Endothelial cell of umbilical vein (primary cell): ENCODE measurements around the gene KLHDC9. TPM values are rescaled to one million over a fixed set of nuclear protein-coding genes. Genes with fewer than 3 reads are reported as not detected.

Source experiments
- BruUV-seq: library from RNA; stranded (reverse); fragments of 400-500 nt; replicated peaks from 2 replicates; lab custom pipeline; 2021; lab: Mats Ljungman, UMichigan
- CTCF ChIA-PET: fragments of 300-600, 350-600 bp; sonication (Branson Sonifier 250); formaldehyde crosslinking; loops from one replicate; lab custom pipeline; 2021; ENCODE audit warnings: antibody characterized with exemption, inconsistent platforms; lab: Charles Lee
- POLR2A ChIA-PET: fragments of 300-600, 350-600 bp; sonication (Branson Sonifier 250); formaldehyde crosslinking; loops from one replicate; lab custom pipeline; 2021; ENCODE audit warnings: antibody characterized with exemption, inconsistent platforms; lab: Charles Lee
- DNase-seq: peaks from one replicate; pipeline ENCODE4 v3.0.0-alpha.2; 2011; ENCODE audit warnings: low read depth, low spot score
- FAIRE-seq: peaks from 2 replicates; lab custom pipeline; 2011; peaks lifted over from hg19 to GRCh38; lab: Jason Lieb, UNC
- H2AFZ ChIP-seq: 2 replicates; pipeline ENCODE4 v1.6.0; 2012; ENCODE audit warnings: low read depth, low read length, control low read depth, inconsistent platforms
- H3K27ac ChIP-seq: 2 replicates; pipeline ENCODE4 v1.5.1; 2011; ENCODE audit warnings: low read depth, mild to moderate bottlenecking, control low read depth, low read length, moderate library complexity; ENCODE audit not compliant: insufficient read depth
- H3K27me3 ChIP-seq, 2 experiments: 2 replicates each; pipeline versions ENCODE4 v1.6.0 to v1.6.1; 2011; ENCODE audit warnings: low read length in 2 of 2, mixed read lengths in 1 of 2; ENCODE audit not compliant: control insufficient read depth in 2 of 2, insufficient read depth in 2 of 2
- H3K36me3 ChIP-seq, 2 experiments: 2 replicates in 1 of 2; 3 replicates in 1 of 2; pipeline ENCODE4 v1.5.1; 2011; ENCODE audit warnings: low read length in 2 of 2, mild to moderate bottlenecking in 1 of 2, moderate library complexity in 1 of 2; ENCODE audit not compliant: control insufficient read depth in 2 of 2, insufficient read depth in 2 of 2; ENCODE audit errors: extremely low read depth in 1 of 2
- H3K4me1 ChIP-seq: 3 replicates; pipeline ENCODE4 v1.5.1; 2011; ENCODE audit warnings: mild to moderate bottlenecking, low read length; ENCODE audit not compliant: control insufficient read depth, insufficient read depth; ENCODE audit errors: extremely low read depth
- H3K4me2 ChIP-seq: 2 replicates; pipeline ENCODE4 v1.6.1; 2011; ENCODE audit warnings: low read length, control low read depth, mixed read lengths; ENCODE audit not compliant: insufficient read depth
- H3K4me3 ChIP-seq, 3 experiments: fragments of 200-600 bp in 1 of 3; sonication (generic), shearing (Covaris generic) in 1 of 3; replicated peaks in 1 of 3; 2 replicates each; pipeline ENCODE4 v1.5.1; 2011 to 2016; ENCODE audit warnings: control low read depth in 3 of 3, low read length in 3 of 3, mild to moderate bottlenecking in 2 of 3, inconsistent platforms in 1 of 3, low read depth in 1 of 3, moderate library complexity in 1 of 3; ENCODE audit not compliant: insufficient read depth in 1 of 3
- H3K79me2 ChIP-seq: 2 replicates; pipeline ENCODE4 v1.6.0; 2012; ENCODE audit warnings: low read length, inconsistent platforms; ENCODE audit not compliant: control insufficient read depth, insufficient read depth
- H3K9ac ChIP-seq: replicated peaks from 2 replicates; pipeline ENCODE3; 2011; ENCODE audit warnings: low read length, control low read depth; ENCODE audit not compliant: insufficient read depth; ENCODE audit errors: extremely low read depth
- H3K9me1 ChIP-seq: replicated peaks from 3 replicates; pipeline ENCODE4 v1.6.0; 2011; ENCODE audit warnings: mild to moderate bottlenecking, low read length; ENCODE audit not compliant: control insufficient read depth, insufficient read depth; ENCODE audit errors: extremely low read depth
- H3K9me3 ChIP-seq: replicated peaks from 2 replicates; pipeline ENCODE4 v1.5.1; 2012; ENCODE audit warnings: low read length, inconsistent platforms; ENCODE audit not compliant: control insufficient read depth, insufficient read depth
- H4K20me1 ChIP-seq: replicated peaks from 2 replicates; pipeline ENCODE3; 2011; ENCODE audit warnings: mild to moderate bottlenecking, low read length; ENCODE audit not compliant: control insufficient read depth, insufficient read depth; ENCODE audit errors: extremely low read depth
- FOS ChIP-seq: IDR thresholded peaks from 2 replicates; pipeline ENCODE4 v1.6.1; 2011; ENCODE audit warnings: mild to moderate bottlenecking, low read length, moderate library complexity, borderline replicate concordance; ENCODE audit not compliant: insufficient read depth
- GATA2 ChIP-seq: IDR thresholded peaks from 2 replicates; pipeline ENCODE4 v1.7.0; 2011; ENCODE audit warnings: low read depth, mild to moderate bottlenecking, moderate library complexity, mixed read lengths, low read length; ENCODE audit not compliant: insufficient read length, insufficient read depth
- dilution Hi-C: fragments of 300-500 bp; cut with MboI; formaldehyde crosslinking; loops from one replicate; pipeline ENCODE4 v1.15.0; 2019; ENCODE audit warnings: low sequenced_read_pairs; ENCODE audit not compliant: extremely low pct_ligation_motif_present
- intact Hi-C: fragments of 100-400 bp; cut with micrococcal nuclease; formaldehyde crosslinking; loops from one replicate; pipeline ENCODE4 v1.10.0; 2022
- polyA plus RNA-seq, 4 experiments: library from polyadenylated mRNA; depleted of rRNA in 3 of 4; stranded (reverse) in 3 of 4; unstranded in 1 of 4; fragments of >200 nt; gene quantifications; 2 replicates each; pipeline versions ENCODE4 v1.2.1 to v1.2.3, GENCODE V29; 2011 to 2012; ENCODE audit warnings: missing spikeins in 1 of 4
- total RNA-seq: library from RNA; stranded (reverse); gene quantifications from 2 replicates; pipeline ENCODE4 v1.2.3, GENCODE V29; 2021
- TF ChIP-seq, protein P1 (sequence below), 2 donors: IDR thresholded peaks; 1 replicate in 1 of 2; 2 replicates in 1 of 2; pipeline ENCODE4 v1.5.1; 2011; ENCODE audit warnings: low read length in 2 of 2, mild to moderate bottlenecking in 2 of 2, moderate library complexity in 2 of 2, control low read depth in 1 of 2, inconsistent platforms in 1 of 2, low read depth in 1 of 2; ENCODE audit not compliant: insufficient read depth in 1 of 2; ENCODE audit errors: extremely low read depth in 1 of 2

Gene KLHDC9
- total and polyA plus RNA-seq, 2 donors (not counting 3 experiments of a cell fraction or from before 2014, with no cell fraction given), result 1.1 to 2.6 TPM

DNA sequence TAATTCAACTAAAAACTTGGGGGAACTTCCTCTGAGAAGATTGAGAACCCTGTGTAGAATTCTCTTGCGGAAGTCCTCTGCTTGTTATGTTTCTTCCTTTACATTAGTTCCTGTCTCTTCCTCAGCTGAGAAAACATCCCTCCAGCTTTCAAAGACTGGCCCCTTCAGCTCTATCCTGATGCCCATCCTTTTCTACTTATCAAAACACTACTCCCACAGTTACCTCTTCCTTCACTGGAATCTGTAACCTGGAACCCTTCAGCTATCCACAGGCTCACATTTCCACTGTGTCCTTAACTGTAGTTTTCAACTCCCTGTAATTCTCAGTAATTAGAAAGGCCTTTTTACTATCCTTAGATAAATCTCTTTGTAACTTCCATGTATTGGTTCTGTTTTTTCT lies 40.3 kb downstream of the KLHDC9 start:
- H3K4me1 ChIP-seq, result peaks cover 5% of the 10 kb centered on the region
- TF ChIP-seq, protein P1, sequence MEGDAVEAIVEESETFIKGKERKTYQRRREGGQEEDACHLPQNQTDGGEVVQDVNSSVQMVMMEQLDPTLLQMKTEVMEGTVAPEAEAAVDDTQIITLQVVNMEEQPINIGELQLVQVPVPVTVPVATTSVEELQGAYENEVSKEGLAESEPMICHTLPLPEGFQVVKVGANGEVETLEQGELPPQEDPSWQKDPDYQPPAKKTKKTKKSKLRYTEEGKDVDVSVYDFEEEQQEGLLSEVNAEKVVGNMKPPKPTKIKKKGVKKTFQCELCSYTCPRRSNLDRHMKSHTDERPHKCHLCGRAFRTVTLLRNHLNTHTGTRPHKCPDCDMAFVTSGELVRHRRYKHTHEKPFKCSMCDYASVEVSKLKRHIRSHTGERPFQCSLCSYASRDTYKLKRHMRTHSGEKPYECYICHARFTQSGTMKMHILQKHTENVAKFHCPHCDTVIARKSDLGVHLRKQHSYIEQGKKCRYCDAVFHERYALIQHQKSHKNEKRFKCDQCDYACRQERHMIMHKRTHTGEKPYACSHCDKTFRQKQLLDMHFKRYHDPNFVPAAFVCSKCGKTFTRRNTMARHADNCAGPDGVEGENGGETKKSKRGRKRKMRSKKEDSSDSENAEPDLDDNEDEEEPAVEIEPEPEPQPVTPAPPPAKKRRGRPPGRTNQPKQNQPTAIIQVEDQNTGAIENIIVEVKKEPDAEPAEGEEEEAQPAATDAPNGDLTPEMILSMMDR (IDR thresholded peaks at IDR 0.05; ENCODE audit: extremely low read depth in 1 of 2, insufficient read depth in 1 of 2, low read depth in 1 of 2, low read length in 2 of 2), result no peak
- TF ChIP-seq GATA2, result no peak
- DNase-seq (no peak), FAIRE-seq (no peak)
- no peaks in the 10 kb centered on the region for H3K27me3 ChIP-seq
- no peak overlapping the region for H3K4me3 ChIP-seq
- H3K9me1 ChIP-seq, result no peaks in the 10 kb centered on the region
- POLR2A ChIA-PET, result interaction anchor here (0.6 kb wide), 1 partner anchor 34 kb away, joined by 4 read pairs; no protein-coding TSS in a partner anchor
- no peaks in the 10 kb centered on the region for H3K9me3 ChIP-seq
- H3K79me2 ChIP-seq, result peaks cover 13% of the 10 kb centered on the region
- H3K36me3 ChIP-seq, result no peaks in the 10 kb centered on the region
- no peak overlapping the region for H3K9ac ChIP-seq
- intact Hi-C loops, result loop anchor here (2.0 kb wide), 1 partner anchor 94 kb away; the partner anchor contains the start of gene USF1
- H3K27ac ChIP-seq, result no peak overlapping the region
- H4K20me1 ChIP-seq, result no peaks in the 10 kb centered on the region
- BruUV-seq, result no TSS peak
- no peak overlapping the region for H3K4me2 ChIP-seq
- CTCF ChIA-PET, result interaction anchor here (1.0 to 5.4 kb wide), 10 partner anchors 9 to 303 kb away, joined by 3 to 51 read pairs (median 6); partner anchors contain the start of gene KLHDC9
- dilution Hi-C loops, result no loop called here
- no peak overlapping the region for H2AFZ ChIP-seq

DNA sequence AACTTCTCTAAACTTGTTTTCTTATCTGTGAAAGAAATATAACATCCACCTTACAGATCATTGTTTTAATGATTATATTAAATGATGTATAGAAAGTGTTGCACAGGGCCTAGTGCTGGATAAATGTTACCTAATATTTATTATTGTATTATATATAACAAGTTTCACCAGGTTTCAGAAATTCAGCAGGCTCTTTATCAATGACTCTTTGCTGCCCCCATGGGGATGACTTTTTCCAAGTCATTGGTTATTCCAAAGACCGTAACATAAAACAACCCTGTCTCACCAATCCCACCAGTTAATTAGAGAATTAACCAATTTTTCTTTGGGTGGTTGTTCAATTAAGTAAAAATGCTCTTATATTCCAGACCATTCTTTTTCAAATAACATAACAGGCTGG lies 41.6 kb downstream of the KLHDC9 start:
- Histone ChIP-seq H3K4me3 (no peak overlapping the region), H3K27me3 (no peaks in the 10 kb centered on the region), H3K36me3 (no peaks in the 10 kb centered on the region), H3K4me2 (no peak overlapping the region), H4K20me1 (no peaks in the 10 kb centered on the region), H3K9me3 (no peaks in the 10 kb centered on the region), H3K9me1 (no peaks in the 10 kb centered on the region), H3K4me1 (no peaks in the 10 kb centered on the region), H2AFZ (no peak overlapping the region), H3K79me2 (peaks cover 3% of the 10 kb centered on the region), H3K9ac (no peak overlapping the region), H3K27ac (no peak overlapping the region)
- ChIA-PET CTCF (interaction anchor here (0.6 to 5.4 kb wide), 12 partner anchors 12 to 414 kb away, joined by 3 to 51 read pairs (median 4); partner anchors contain the start of genes KLHDC9 and UFC1), POLR2A (no interaction called here)
- dilution Hi-C loops, result no loop called here
- peak; percentile 75 for DNase-seq
- FAIRE-seq, result peak; percentile 53
- TF ChIP-seq FOS, result no peak
- TF ChIP-seq, protein P1 (IDR thresholded peaks at IDR 0.05; ENCODE audit: extremely low read depth in 1 of 2, insufficient read depth in 1 of 2, low read depth in 1 of 2, low read length in 2 of 2), result peak; percentile 18 to 47
- intact Hi-C loops, result loop anchor here (1.0 to 2.0 kb wide), 5 partner anchors 41 to 413 kb away; partner anchors contain the start of genes KLHDC9 and USF1
- BruUV-seq, result no TSS peak
